Measurements from ENCODE around the gene MYEF2.

DNA sequence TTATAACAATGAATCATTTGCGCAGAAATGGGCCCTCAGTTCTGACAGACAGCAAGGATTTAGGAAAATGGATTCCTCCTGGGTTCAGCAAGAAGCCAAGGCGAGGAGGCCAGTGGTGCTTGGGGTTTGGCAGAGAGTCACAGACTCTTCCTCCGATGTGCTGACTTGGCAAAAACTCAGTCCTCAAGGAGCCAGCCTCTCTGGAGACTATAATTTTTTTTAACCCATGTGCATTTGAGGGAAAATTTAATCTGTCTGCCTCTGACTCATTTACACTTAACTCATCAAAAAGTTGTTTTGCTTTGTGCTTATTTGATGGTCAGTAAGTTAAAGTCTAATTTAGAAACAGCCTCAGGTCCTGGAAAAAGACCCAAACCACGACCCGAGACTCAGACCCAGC is 91.5 kb downstream of the MYEF2 start:
- TF ChIP-seq POLR2A (IDR thresholded peaks at IDR 0.05), result no peak
- TF ChIP-seq, protein P1, sequence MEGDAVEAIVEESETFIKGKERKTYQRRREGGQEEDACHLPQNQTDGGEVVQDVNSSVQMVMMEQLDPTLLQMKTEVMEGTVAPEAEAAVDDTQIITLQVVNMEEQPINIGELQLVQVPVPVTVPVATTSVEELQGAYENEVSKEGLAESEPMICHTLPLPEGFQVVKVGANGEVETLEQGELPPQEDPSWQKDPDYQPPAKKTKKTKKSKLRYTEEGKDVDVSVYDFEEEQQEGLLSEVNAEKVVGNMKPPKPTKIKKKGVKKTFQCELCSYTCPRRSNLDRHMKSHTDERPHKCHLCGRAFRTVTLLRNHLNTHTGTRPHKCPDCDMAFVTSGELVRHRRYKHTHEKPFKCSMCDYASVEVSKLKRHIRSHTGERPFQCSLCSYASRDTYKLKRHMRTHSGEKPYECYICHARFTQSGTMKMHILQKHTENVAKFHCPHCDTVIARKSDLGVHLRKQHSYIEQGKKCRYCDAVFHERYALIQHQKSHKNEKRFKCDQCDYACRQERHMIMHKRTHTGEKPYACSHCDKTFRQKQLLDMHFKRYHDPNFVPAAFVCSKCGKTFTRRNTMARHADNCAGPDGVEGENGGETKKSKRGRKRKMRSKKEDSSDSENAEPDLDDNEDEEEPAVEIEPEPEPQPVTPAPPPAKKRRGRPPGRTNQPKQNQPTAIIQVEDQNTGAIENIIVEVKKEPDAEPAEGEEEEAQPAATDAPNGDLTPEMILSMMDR (IDR thresholded peaks at IDR 0.05), result no peak
